Mesothelial cell of epicardium (in vitro differentiated cells): ENCODE measurements around the gene CFL1. TPM values are rescaled to one million over a fixed set of nuclear protein-coding genes. Genes with fewer than 3 reads are reported as not detected.

Experiments used
- DNase-seq, 2 experiments: peaks; one replicate each; pipeline ENCODE4 v3.0.0; 2021; ENCODE audit warnings: low spot score in 2 of 2; ENCODE audit not compliant: unreplicated experiment in 2 of 2
- H3K27ac Mint-ChIP-seq: 2 replicates; pipeline ENCODE4 v1.8.0; 2021; ENCODE audit warnings: mixed read lengths
- H3K27me3 Mint-ChIP-seq: 2 replicates; pipeline ENCODE4 v1.8.0; 2021; ENCODE audit warnings: low read depth, mixed read lengths
- H3K36me3 Mint-ChIP-seq: 2 replicates; pipeline ENCODE4 v1.8.0; 2021; ENCODE audit warnings: mixed read lengths
- H3K4me1 Mint-ChIP-seq: 2 replicates; pipeline ENCODE4 v1.8.0; 2021; ENCODE audit warnings: mixed read lengths
- H3K4me3 Mint-ChIP-seq: 2 replicates; pipeline ENCODE4 v1.8.0; 2021; ENCODE audit warnings: mild to moderate bottlenecking, moderate library complexity, mixed read lengths
- H3K9me3 Mint-ChIP-seq: 2 replicates; pipeline ENCODE4 v1.8.0; 2021; ENCODE audit warnings: mixed read lengths
- total RNA-seq: library from RNA; stranded (reverse); gene quantifications from 3 replicates; pipeline ENCODE4 v1.2.1, GENCODE V29; 2021
- TF ChIP-seq, protein P1 (sequence below): fragments of 200-600 bp; sonication (generic); IDR thresholded peaks from one replicate; pipeline ENCODE4 v1.5.0; 2021; ENCODE audit warnings: antibody characterized with exemption; ENCODE audit not compliant: unreplicated experiment

CFL1 gene
- total RNA-seq, 1 donor from 2014 or later = 736 TPM

DNA sequence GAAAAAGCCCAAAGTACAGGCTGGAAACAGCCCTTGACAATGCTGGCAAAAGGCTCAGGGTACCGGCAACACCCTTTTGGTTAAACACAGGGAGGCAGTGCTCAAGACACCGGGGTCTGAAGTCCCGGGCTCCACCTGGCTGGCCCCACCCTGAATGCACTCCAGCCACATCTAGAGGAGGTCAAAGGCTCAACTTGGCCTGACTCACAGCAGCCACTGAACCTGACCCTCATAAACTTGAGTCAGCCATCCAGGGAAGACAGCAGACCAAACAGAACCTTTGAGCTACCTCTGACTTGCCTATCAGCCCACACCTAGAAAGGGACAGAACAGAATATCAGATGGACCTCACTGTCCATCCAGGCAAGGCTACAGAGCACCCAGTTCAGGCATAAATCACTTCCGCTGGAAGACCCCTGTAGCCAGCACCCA is 3.8 kb downstream of the CFL1 start:
- TF ChIP-seq, protein P1, sequence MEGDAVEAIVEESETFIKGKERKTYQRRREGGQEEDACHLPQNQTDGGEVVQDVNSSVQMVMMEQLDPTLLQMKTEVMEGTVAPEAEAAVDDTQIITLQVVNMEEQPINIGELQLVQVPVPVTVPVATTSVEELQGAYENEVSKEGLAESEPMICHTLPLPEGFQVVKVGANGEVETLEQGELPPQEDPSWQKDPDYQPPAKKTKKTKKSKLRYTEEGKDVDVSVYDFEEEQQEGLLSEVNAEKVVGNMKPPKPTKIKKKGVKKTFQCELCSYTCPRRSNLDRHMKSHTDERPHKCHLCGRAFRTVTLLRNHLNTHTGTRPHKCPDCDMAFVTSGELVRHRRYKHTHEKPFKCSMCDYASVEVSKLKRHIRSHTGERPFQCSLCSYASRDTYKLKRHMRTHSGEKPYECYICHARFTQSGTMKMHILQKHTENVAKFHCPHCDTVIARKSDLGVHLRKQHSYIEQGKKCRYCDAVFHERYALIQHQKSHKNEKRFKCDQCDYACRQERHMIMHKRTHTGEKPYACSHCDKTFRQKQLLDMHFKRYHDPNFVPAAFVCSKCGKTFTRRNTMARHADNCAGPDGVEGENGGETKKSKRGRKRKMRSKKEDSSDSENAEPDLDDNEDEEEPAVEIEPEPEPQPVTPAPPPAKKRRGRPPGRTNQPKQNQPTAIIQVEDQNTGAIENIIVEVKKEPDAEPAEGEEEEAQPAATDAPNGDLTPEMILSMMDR = no peak
- H3K4me1 Mint-ChIP-seq = peaks cover 24% of the 10 kb centered on the region
- peaks cover 38% of the 10 kb centered on the region for H3K36me3 Mint-ChIP-seq
- H3K27me3 Mint-ChIP-seq = no peaks in the 10 kb centered on the region
- H3K9me3 Mint-ChIP-seq = no peaks in the 10 kb centered on the region
- peak in 1 of 2 experiments; percentile 20 for DNase-seq
- peak overlapping the region; percentile 4 for H3K4me3 Mint-ChIP-seq
- no peak overlapping the region for H3K27ac Mint-ChIP-seq

DNA sequence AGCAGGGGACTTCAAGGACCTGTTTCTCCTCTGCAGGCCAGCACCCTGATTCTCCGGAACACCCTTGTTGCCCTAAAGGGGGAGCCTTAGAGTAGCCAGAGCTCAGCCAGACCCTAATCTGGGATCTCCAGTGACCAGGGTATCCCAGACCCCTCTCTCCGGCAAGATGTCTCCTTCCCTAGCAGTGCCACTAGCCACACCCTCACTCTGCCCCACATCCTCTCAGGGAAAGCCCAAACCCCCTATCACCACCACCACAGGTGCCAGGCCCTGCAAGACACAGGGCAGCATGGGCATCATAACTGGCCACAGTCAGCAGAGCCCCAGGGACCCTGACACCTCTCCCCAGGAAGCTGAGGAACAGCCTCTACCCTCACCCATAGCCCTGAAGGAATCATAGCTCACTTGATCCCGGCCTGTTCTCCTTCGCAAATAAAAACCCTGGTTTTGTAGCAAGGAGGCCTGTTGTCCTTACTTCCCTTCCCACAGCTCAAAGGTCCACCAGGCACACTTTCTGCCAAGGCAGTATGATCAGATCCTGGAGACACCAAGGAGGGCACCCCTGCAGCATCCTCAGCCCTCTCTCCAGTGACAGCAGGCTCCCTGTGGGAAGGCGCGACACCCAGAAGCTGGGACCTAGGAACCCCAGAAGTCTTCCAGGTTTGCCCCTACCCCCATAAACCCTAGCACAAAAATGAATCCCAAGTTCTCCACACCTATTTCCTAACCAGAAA is 4.6 kb downstream of the CFL1 start:
- peaks cover 18% of the 10 kb centered on the region for H3K4me1 Mint-ChIP-seq
- no peak overlapping the region for H3K4me3 Mint-ChIP-seq
- H3K27ac Mint-ChIP-seq = peak overlapping the region; percentile 12
- TF ChIP-seq, protein P1 = no peak
- no peaks in the 10 kb centered on the region for H3K27me3 Mint-ChIP-seq
- no peak for DNase-seq
- peaks cover 38% of the 10 kb centered on the region for H3K36me3 Mint-ChIP-seq
- H3K9me3 Mint-ChIP-seq = no peaks in the 10 kb centered on the region

DNA sequence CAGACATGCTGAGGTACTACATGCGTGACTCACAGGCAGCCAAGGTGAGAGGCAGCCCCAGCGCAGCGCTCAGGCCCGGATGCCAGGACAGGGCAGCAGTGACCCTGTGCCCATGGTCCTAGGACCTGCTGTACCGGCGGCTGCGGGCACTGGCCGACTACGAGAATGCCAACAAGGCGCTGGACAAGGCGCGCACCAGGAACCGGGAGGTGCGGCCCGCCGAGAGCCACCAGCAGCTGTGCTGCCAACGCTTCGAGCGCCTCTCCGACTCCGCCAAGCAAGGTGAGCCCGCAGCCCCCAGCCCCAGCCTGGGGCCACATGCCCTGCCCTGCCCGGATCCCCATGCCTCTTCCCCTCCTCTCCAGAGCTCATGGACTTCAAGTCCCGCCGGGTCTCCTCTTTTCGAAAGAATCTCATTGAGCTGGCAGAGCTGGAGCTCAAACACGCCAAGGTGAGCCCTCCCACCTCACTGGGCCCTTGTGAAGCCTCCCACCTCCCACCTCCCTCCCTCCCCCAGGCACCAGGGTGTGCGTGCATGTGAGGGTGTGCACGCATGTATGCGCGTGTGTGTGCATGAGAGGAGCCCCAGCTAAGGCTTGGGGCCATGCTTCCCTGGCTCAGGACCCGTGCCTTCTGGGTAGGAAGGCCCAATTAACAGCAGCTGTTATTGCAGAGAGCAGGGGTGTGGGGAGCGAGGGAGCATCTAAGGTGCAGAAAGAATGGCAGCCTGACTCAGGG is 5.3 kb downstream of the CFL1 start:
- Mint-ChIP-seq H3K4me1 (peaks cover 15% of the 10 kb centered on the region), H3K27me3 (no peaks in the 10 kb centered on the region), H3K9me3 (no peaks in the 10 kb centered on the region), H3K27ac (no peak overlapping the region), H3K4me3 (no peak overlapping the region), H3K36me3 (peaks cover 38% of the 10 kb centered on the region)
- TF ChIP-seq, protein P1 = no peak
- no peak for DNase-seq

DNA sequence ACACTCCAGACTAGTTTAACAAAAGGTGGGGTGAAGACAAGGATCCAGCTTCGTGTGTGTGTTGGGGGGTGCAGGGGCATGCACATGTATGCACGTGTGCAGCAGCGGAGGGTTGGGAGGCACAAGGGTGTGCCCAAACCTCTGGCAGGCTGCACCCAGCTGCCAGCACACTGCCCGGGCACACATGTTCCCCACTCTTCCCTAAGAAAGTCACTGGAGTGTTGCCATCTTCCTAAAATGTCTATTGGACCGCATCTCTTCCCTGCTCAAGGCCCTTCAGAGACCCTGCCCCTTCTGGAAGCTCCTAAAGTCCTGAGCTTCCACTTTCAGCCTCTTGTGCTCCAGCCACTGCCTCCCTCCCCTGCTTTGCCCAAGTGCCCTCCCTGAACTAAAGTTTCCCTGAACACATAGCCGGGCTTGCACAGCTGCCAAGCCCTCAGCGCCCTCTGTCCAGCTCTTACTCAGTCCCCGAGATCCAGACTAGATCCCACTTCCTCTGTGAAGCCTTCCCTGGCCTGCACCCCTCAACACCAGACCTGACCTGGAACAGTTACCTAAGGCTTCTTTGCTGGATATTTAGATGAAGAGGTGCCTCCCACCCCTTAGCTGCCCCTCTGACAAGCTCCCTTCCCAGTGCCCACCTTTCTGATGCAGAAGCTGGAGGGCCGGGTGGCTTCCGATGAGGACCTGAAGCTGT is 6.0 kb downstream of the CFL1 start:
- Mint-ChIP-seq H3K4me3 (no peak overlapping the region), H3K36me3 (peaks cover 38% of the 10 kb centered on the region), H3K4me1 (peaks cover 15% of the 10 kb centered on the region), H3K27me3 (no peaks in the 10 kb centered on the region), H3K9me3 (no peaks in the 10 kb centered on the region), H3K27ac (no peak overlapping the region)
- no peak for DNase-seq
- TF ChIP-seq, protein P1 = no peak

DNA sequence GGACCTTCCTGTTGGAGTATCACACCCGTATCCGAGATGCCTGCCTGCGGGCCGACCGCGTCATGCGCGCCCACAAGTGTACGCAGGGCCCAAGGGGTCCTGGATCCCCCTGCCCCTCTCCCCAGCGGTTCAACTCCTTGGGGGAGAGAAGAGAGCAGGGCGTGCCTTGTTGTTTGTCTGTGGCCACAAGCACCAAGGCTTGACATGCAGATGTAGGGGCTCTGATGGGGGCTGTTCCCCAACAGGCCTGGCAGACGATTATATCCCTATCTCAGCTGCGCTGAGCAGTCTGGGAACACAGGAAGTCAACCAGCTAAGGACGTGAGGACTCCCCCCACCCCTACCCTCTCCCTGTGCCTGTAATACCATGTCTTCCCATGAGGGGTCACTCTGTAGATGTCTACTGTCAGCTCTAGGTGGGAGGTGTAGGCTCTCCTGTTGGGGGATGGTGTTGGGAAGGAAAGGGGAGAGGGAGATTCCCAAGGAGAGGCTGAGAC is 6.8 kb downstream of the CFL1 start:
- H3K9me3 Mint-ChIP-seq = no peaks in the 10 kb centered on the region
- H3K4me3 Mint-ChIP-seq = no peak overlapping the region
- no peak overlapping the region for H3K27ac Mint-ChIP-seq
- DNase-seq = no peak
- peaks cover 33% of the 10 kb centered on the region for H3K36me3 Mint-ChIP-seq
- TF ChIP-seq, protein P1 = peak; percentile 20
- H3K27me3 Mint-ChIP-seq = no peaks in the 10 kb centered on the region
- H3K4me1 Mint-ChIP-seq = peaks cover 7% of the 10 kb centered on the region
